ENCODE data around the gene PCLO. TPM values are rescaled to one million over a fixed set of nuclear protein-coding genes. Genes with fewer than 3 reads are reported as not detected.

PCLO gene
- total RNA-seq, 1 experiment from 2014 or later = 3.1 TPM

- Histone ChIP-seq H3K27ac (ENCODE audit: insufficient read length, low read depth, low read length) (no peak overlapping the region), H3K9me3 (ENCODE audit: control insufficient read depth, low read depth, low read length) (no peaks in the 10 kb centered on the region), H2BK15ac (ENCODE audit: low read depth, low read length) (no peak overlapping the region), H3K23ac (ENCODE audit: insufficient read length, low read depth, low read length) (no peak overlapping the region), H4K91ac (ENCODE audit: insufficient read length, low read depth, low read length) (no peak overlapping the region), H3K9ac (ENCODE audit: extremely low read depth, insufficient read length, low read length) (no peak overlapping the region), H3K27me3 (ENCODE audit: insufficient read depth, low read length) (no peaks in the 10 kb centered on the region), H3K23me2 (ENCODE audit: insufficient read length, low read depth, low read length, poor library complexity, severe bottlenecking) (no peaks in the 10 kb centered on the region), H2BK120ac (ENCODE audit: low read depth, low read length, poor library complexity, severe bottlenecking) (no peak overlapping the region), H3K4me2 (ENCODE audit: insufficient read depth, insufficient read length, low read length) (no peak overlapping the region), H4K8ac (replicated peaks; ENCODE audit: insufficient read length, low read depth, low read length) (no peak overlapping the region), H2BK12ac (ENCODE audit: insufficient read length, low read depth, low read length) (no peak overlapping the region), H3K79me1 (ENCODE audit: insufficient read depth, low read depth, low read length, poor library complexity, severe bottlenecking) (no peaks in the 10 kb centered on the region), H2AK5ac (ENCODE audit: insufficient read length, low read length) (no peak overlapping the region), H3K79me2 (ENCODE audit: insufficient read depth, low read length) (no peaks in the 10 kb centered on the region), H4K20me1 (ENCODE audit: control insufficient read depth, insufficient read depth, insufficient read length) (no peaks in the 10 kb centered on the region), H3K18ac (ENCODE audit: insufficient read length, low read depth, low read length) (no peak overlapping the region), H3T11ph (ENCODE audit: low read length) (no peak overlapping the region), H3K4me1 (ENCODE audit: insufficient read depth, low read length) (no peaks in the 10 kb centered on the region), H3K14ac (ENCODE audit: insufficient read depth, low read length) (no peak overlapping the region), H4K5ac (ENCODE audit: insufficient read length, low read depth, low read length) (no peak overlapping the region), H2BK5ac (ENCODE audit: insufficient read length, low read length) (no peak overlapping the region), H2AFZ (ENCODE audit: low read length) (no peak overlapping the region), H3K56ac (ENCODE audit: insufficient read length, low read depth, low read length) (no peak overlapping the region), H3K4ac (ENCODE audit: low read depth, low read length) (no peak overlapping the region), H2BK20ac (ENCODE audit: low read depth, low read length, poor library complexity, severe bottlenecking) (no peak overlapping the region)
- DNase-seq = no peak
- H3K27me3 Mint-ChIP-seq (ENCODE audit: low read depth) = no peaks in the 10 kb centered on the region
- no peak for TF ChIP-seq CTCF (conservative IDR thresholded peaks at IDR 0.05)
- peaks cover 8 to 9% of the 10 kb centered on the region in 2 experiments for H3K9me3 Mint-ChIP-seq
- H3K4me1 Mint-ChIP-seq = no peaks in the 10 kb centered on the region
- no peak overlapping the region; a peak in 1 of 7 replicates for H3K27ac Mint-ChIP-seq
- no peak overlapping the region for H3K4me3 Mint-ChIP-seq
- H3K36me3 Mint-ChIP-seq (ENCODE audit: insufficient read depth in 1 of 3, low read depth in 3 of 3) = peaks cover 8 to 10% (median 9%) of the 10 kb centered on the region in 3 experiments
- no CpG with 5 or more reads among the region's 3 CpGs for whole genome bisulfite sequencing (ENCODE audit: extremely low coverage, insufficient read length, low lambda C conversion rate)
Measured at GRCh38 chr7:83001362-83002040, 161.2 kb downstream of the PCLO start.
